Endodermal cell (in vitro differentiated cells): Measurements from ENCODE around the gene FUT8. TPM values are rescaled to one million over a fixed set of nuclear protein-coding genes. Genes with fewer than 3 reads are reported as not detected.
A peak's percentile ranks its signal among the peaks of the same experiment; 100 is the strongest.
"Not testable (repeated sequence)": the region's sequence is repeated elsewhere in the genome, so short reads cannot be mapped to it uniquely, and the experiment has no call there.

Experiments
- DNase-seq: peaks from one replicate; pipeline ENCODE4 v3.0.0-alpha.2; 2017
- H3K27ac ChIP-seq: 2 replicates; pipeline ENCODE4 v1.5.1; 2013; ENCODE audit warnings: mild to moderate bottlenecking, low read depth, low read length, moderate library complexity
- H3K27me3 ChIP-seq: 2 replicates; pipeline ENCODE4 v1.6.1; 2013; ENCODE audit warnings: mild to moderate bottlenecking, low read length, moderate library complexity; ENCODE audit not compliant: insufficient read depth, control insufficient read depth, poor library complexity, severe bottlenecking
- H3K36me3 ChIP-seq: 2 replicates; pipeline ENCODE4 v1.7.0; 2013; ENCODE audit warnings: mild to moderate bottlenecking, low read length, moderate library complexity; ENCODE audit not compliant: control insufficient read depth, insufficient read depth
- H3K4me1 ChIP-seq: one replicate; pipeline ENCODE4 v1.7.0; 2013; ENCODE audit warnings: low read length; ENCODE audit not compliant: control insufficient read depth, insufficient read depth
- H3K4me3 ChIP-seq: 2 replicates; pipeline ENCODE4 v1.5.1; 2013; ENCODE audit warnings: mild to moderate bottlenecking, low read length, moderate library complexity
- H3K9ac ChIP-seq: 2 replicates; pipeline ENCODE4 v1.6.1; 2013; ENCODE audit warnings: mild to moderate bottlenecking, low read length, moderate library complexity; ENCODE audit not compliant: poor library complexity, severe bottlenecking; ENCODE audit errors: extremely low read depth
- H3K9me3 ChIP-seq: 2 replicates; pipeline ENCODE4 v1.6.1; 2013; ENCODE audit warnings: mild to moderate bottlenecking, low read length, moderate library complexity; ENCODE audit not compliant: control insufficient read depth
- H3K27ac Mint-ChIP-seq: 2 replicates; pipeline ENCODE4 v1.8.0; 2020; ENCODE audit warnings: mixed read lengths
- H3K27me3 Mint-ChIP-seq: 2 replicates; pipeline ENCODE4 v1.8.0; 2021; ENCODE audit warnings: mild to moderate bottlenecking, mixed read lengths; ENCODE audit not compliant: insufficient read depth
- H3K36me3 Mint-ChIP-seq: 2 replicates; pipeline ENCODE4 v1.8.0; 2020; ENCODE audit warnings: low read depth, mixed read lengths
- H3K4me1 Mint-ChIP-seq: 2 replicates; pipeline ENCODE4 v1.8.0; 2020; ENCODE audit warnings: mixed read lengths
- H3K4me3 Mint-ChIP-seq: 2 replicates; pipeline ENCODE4 v1.8.0; 2020; ENCODE audit warnings: mild to moderate bottlenecking, moderate library complexity, mixed read lengths
- H3K9me3 Mint-ChIP-seq: 2 replicates; pipeline ENCODE4 v1.8.0; 2020; ENCODE audit warnings: mild to moderate bottlenecking, mixed read lengths
- WGBS, 2 experiments: methylation state at CpG; one replicate each; pipeline versions ENCODE4 v1.1.5 to v1.1.7; 2013; ENCODE audit warnings: missing lambda C conversion rate in 2 of 2, mixed read lengths in 1 of 2; ENCODE audit not compliant: insufficient coverage in 1 of 2, insufficient read length in 1 of 2; 5-methylcytosine and 5-hydroxymethylcytosine counted together
- total RNA-seq, 2 donors: library from RNA; stranded (reverse); fragmentation: NEBNext Ultra II Directional in 1 of 2; extraction: Animal tissue kit (Norgen Biotek cat#: 25700) in 1 of 2; gene quantifications; 2 replicates in 1 of 2; 3 replicates in 1 of 2; pipeline ENCODE4 v1.2.1, GENCODE V29; 2021
- TF ChIP-seq, protein P1 (sequence below): fragments of 200-600 bp; sonication (generic); conservative IDR thresholded peaks from 2 replicates; pipeline ENCODE4 v1.5.0; 2021; ENCODE audit warnings: antibody characterized with exemption, mild to moderate bottlenecking

The FUT8 gene
- total RNA-seq, 2 donors from 2014 or later, result 63.9 to 76.9 TPM

DNA sequence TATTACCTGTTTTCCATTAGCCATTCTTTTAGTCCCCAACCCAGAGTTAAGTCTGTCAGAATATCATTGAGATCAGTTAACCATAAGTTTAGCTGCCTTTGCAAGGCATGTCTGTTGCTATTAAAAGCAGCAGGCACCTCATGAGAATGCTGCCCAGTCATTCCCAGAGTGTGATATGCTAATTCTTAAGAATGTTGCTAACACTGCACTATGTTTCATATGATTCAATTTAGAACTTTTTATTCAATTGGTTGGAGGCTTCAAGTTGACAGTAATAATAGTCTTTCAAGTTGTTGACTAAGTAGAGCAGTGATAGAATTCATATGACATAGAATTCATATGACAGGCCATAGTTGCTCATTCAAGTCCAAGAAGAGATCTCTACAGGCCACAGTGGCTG is 292.3 kb downstream of the FUT8 start:
- H3K9ac ChIP-seq, result no peak overlapping the region

DNA sequence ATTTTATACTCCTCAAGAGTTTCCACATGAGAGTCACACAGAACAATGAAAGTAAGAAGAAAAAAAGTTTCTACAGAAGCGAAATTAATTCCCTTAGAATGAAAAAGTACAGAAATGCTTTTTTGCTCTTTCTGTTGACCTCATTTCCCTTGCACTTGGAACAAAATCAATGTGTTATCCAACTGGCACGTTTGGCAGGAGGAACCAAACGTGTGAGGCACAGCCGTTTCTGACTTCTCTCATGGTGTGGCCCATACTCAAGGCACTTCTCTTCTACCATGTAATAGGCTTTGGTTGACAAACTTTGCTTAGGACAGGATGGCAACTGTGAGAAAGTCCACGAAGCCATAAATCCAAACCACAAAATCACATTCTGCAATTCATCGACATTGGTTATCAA is 297.0 kb downstream of the FUT8 start:
- H3K27ac Mint-ChIP-seq, result no peak overlapping the region
- H3K36me3 Mint-ChIP-seq, result peaks cover 17% of the 10 kb centered on the region
- 91 to 100% methylated on average over 5 to 6 of the region's 6 CpGs for WGBS, 2 experiments
- H3K4me1 Mint-ChIP-seq, result no peaks in the 10 kb centered on the region
- H3K9me3 ChIP-seq, result peaks cover 58% of the 10 kb centered on the region
- H3K4me3 Mint-ChIP-seq, result no peak overlapping the region
- no peak overlapping the region for H3K27ac ChIP-seq
- no peaks in the 10 kb centered on the region for H3K27me3 ChIP-seq
- TF ChIP-seq, protein P1, sequence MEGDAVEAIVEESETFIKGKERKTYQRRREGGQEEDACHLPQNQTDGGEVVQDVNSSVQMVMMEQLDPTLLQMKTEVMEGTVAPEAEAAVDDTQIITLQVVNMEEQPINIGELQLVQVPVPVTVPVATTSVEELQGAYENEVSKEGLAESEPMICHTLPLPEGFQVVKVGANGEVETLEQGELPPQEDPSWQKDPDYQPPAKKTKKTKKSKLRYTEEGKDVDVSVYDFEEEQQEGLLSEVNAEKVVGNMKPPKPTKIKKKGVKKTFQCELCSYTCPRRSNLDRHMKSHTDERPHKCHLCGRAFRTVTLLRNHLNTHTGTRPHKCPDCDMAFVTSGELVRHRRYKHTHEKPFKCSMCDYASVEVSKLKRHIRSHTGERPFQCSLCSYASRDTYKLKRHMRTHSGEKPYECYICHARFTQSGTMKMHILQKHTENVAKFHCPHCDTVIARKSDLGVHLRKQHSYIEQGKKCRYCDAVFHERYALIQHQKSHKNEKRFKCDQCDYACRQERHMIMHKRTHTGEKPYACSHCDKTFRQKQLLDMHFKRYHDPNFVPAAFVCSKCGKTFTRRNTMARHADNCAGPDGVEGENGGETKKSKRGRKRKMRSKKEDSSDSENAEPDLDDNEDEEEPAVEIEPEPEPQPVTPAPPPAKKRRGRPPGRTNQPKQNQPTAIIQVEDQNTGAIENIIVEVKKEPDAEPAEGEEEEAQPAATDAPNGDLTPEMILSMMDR, result no peak
- no peak overlapping the region for H3K9ac ChIP-seq
- no peak overlapping the region for H3K4me3 ChIP-seq
- H3K4me1 ChIP-seq, result no peaks in the 10 kb centered on the region
- H3K36me3 ChIP-seq, result peaks cover 4% of the 10 kb centered on the region
- no peak for DNase-seq
- H3K27me3 Mint-ChIP-seq, result no peaks in the 10 kb centered on the region
- H3K9me3 Mint-ChIP-seq, result peaks cover 33% of the 10 kb centered on the region

More for the DNA sequence above, 292.3 kb downstream of the FUT8 start:
- H3K27me3 Mint-ChIP-seq, result no peaks in the 10 kb centered on the region
- DNase-seq, result no peak
- Histone ChIP-seq H3K9me3 (peaks cover 32% of the 10 kb centered on the region), H3K4me1 (no peaks in the 10 kb centered on the region), H3K27ac (no peak overlapping the region), H3K4me3 (no peak overlapping the region), H3K36me3 (peaks cover 4% of the 10 kb centered on the region), H3K27me3 (no peaks in the 10 kb centered on the region)
- peaks cover 16% of the 10 kb centered on the region for H3K9me3 Mint-ChIP-seq
- no peaks in the 10 kb centered on the region for H3K4me1 Mint-ChIP-seq
- peaks cover 10% of the 10 kb centered on the region for H3K36me3 Mint-ChIP-seq
- H3K4me3 Mint-ChIP-seq, result no peak overlapping the region
- TF ChIP-seq, protein P1, result no peak
- H3K27ac Mint-ChIP-seq, result no peak overlapping the region

DNA sequence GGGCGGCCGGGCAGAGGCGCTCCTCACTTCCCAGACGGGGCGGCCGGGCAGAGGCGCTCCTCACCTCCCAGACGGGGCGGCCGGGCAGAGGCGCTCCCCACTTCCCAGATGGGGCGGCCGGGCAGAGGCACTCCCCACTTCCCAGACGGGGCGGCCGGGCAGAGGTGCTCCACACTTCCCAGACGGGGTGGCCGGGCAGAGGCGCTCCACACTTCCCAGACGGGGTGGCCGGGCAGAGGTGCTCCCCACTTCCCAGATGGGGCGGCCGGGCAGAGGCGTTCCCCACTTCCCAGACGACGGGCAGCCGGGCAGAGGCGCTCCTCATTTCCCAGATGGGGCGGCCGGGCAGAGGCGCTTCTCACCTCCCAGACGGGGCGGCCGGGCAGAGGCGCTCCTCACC is 304.3 kb downstream of the FUT8 start:
- Histone ChIP-seq H3K36me3 (peaks cover 26% of the 10 kb centered on the region), H3K9me3 (peaks cover 89% of the 10 kb centered on the region)
- H3K9me3 Mint-ChIP-seq, result peaks cover 71% of the 10 kb centered on the region
- 92% methylated on average over 30 of the region's 35 CpGs; no CpG with 5 or more reads in 1 of the 2 experiments for whole genome bisulfite sequencing, 2 experiments
- not testable (repeated sequence) for DNase-seq, H3K4me1 Mint-ChIP-seq, H3K4me3 Mint-ChIP-seq, H3K9ac ChIP-seq, H3K27ac Mint-ChIP-seq, H3K4me3 ChIP-seq, H3K27me3 Mint-ChIP-seq, H3K27me3 ChIP-seq, H3K4me1 ChIP-seq, H3K27ac ChIP-seq
- H3K36me3 Mint-ChIP-seq, result peaks cover 53% of the 10 kb centered on the region

DNA sequence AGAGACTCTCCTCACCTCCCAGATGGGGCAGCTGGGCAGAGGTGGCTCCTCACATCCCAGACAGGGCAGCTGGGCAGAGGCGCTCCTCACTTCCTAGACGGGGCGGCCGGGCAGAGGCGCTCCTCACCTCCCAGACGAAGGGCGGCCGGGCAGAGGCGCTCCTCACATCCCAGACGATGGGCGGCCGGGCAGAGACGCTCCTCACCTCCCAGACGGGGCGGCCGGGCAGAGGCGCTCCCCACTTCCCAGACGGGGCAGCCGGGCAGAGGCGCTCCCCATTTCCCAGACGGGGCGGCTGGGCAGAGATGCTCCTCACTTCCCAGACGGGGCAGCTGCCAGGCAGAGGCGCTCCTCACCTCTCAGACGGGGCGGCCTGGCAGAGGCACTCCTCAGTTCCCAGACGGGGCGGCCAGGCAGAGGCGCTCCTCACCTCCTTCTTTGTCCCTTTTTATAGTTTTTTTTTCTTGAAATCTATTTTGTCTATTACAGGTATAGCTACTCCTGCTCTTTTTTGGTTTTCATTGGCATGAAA is 304.9 kb downstream of the FUT8 start:
- not testable (repeated sequence) for H3K9ac ChIP-seq
- H3K9me3 Mint-ChIP-seq, result peaks cover 71% of the 10 kb centered on the region

More for the DNA sequence above, 304.9 kb downstream of the FUT8 start:
- H3K27me3 Mint-ChIP-seq, H3K4me3 Mint-ChIP-seq, H3K27me3 ChIP-seq, H3K27ac Mint-ChIP-seq, H3K4me1 Mint-ChIP-seq, H3K4me1 ChIP-seq, DNase-seq, H3K27ac ChIP-seq: not testable (repeated sequence)
- Histone ChIP-seq H3K36me3 (peaks cover 33% of the 10 kb centered on the region), H3K9me3 (peaks cover 90% of the 10 kb centered on the region), H3K4me3 (peak overlapping the region; percentile 52)
- peaks cover 57% of the 10 kb centered on the region for H3K36me3 Mint-ChIP-seq
- WGBS, 2 experiments, result 94 to 97% methylated on average over 12 to 28 of the region's 29 CpGs
